ENCODE data around the gene ITGAX. TPM values are rescaled to one million over a fixed set of nuclear protein-coding genes. Genes with fewer than 3 reads are reported as not detected.
"Not testable (repeated sequence)": the region's sequence is repeated elsewhere in the genome, so short reads cannot be mapped to it uniquely, and the experiment has no call there.

ITGAX gene
- total RNA-seq, 1 donor: not detected

GRCh38 chr16:31416371-31416770, 61.4 kb downstream of the ITGAX start:
- no peak for DNase-seq (ENCODE audit: low read depth)
- no peak for TF ChIP-seq CTCF (IDR thresholded peaks at IDR 0.05; ENCODE audit: insufficient read depth, low read length)
- no peak overlapping the region for H3K4me3 ChIP-seq (ENCODE audit: low read depth, low read length)

- not testable (repeated sequence) for H3K4me3 ChIP-seq (ENCODE audit: low read depth, low read length); DNase-seq (ENCODE audit: low read depth)
These were observed 62.1 kb downstream of the ITGAX start for GRCh38 chr16:31417036-31417435.

GRCh38 chr16:31417916-31418315, 62.9 kb downstream of the ITGAX start:
- DNase-seq (ENCODE audit: low read depth): no peak
- no peak overlapping the region for H3K4me3 ChIP-seq (ENCODE audit: low read depth, low read length)
- no peak for TF ChIP-seq CTCF (IDR thresholded peaks at IDR 0.05; ENCODE audit: insufficient read depth, low read length)

GRCh38 chr16:31420037-31420436, 65.1 kb downstream of the ITGAX start:
- no peak for TF ChIP-seq CTCF (IDR thresholded peaks at IDR 0.05; ENCODE audit: insufficient read depth, low read length)
- no peak overlapping the region for H3K4me3 ChIP-seq (ENCODE audit: low read depth, low read length)
- no peak for DNase-seq (ENCODE audit: low read depth)

- DNase-seq (ENCODE audit: low read depth): no peak
- no peak for TF ChIP-seq CTCF (IDR thresholded peaks at IDR 0.05; ENCODE audit: insufficient read depth, low read length)
- no peak overlapping the region for H3K4me3 ChIP-seq (ENCODE audit: low read depth, low read length)
These were observed 66.6 kb downstream of the ITGAX start for GRCh38 chr16:31421587-31421986.

GRCh38 chr16:31423241-31423640, 68.3 kb downstream of the ITGAX start:
- DNase-seq (ENCODE audit: low read depth): no peak
- no peak overlapping the region for H3K4me3 ChIP-seq (ENCODE audit: low read depth, low read length)
- no peak for TF ChIP-seq CTCF (IDR thresholded peaks at IDR 0.05; ENCODE audit: insufficient read depth, low read length)

- TF ChIP-seq CTCF (IDR thresholded peaks at IDR 0.05; ENCODE audit: insufficient read depth, low read length): no peak
- no peak for DNase-seq (ENCODE audit: low read depth)
- H3K4me3 ChIP-seq (ENCODE audit: low read depth, low read length): no peak overlapping the region
These were observed 68.8 kb downstream of the ITGAX start for GRCh38 chr16:31423801-31424200.

All from fibroblast of the aortic adventitia (primary cell).